Osteocyte (in vitro differentiated cells): ENCODE results near the gene PRKACA. TPM values are rescaled to one million over a fixed set of nuclear protein-coding genes. Genes with fewer than 3 reads are reported as not detected.
"Not testable (repeated sequence)": the region's sequence is repeated elsewhere in the genome, so short reads cannot be mapped to it uniquely, and the experiment has no call there.

Source experiments
- DNase-seq: peaks from one replicate; pipeline ENCODE4 v3.0.0; 2021; ENCODE audit warnings: mixed read lengths; ENCODE audit not compliant: unreplicated experiment; ENCODE audit errors: extremely low spot score
- H3K27ac Mint-ChIP-seq: one replicate; pipeline ENCODE4 v1.8.0; 2021; ENCODE audit warnings: mild to moderate bottlenecking, mixed read lengths; ENCODE audit not compliant: unreplicated experiment
- H3K27me3 Mint-ChIP-seq: one replicate; pipeline ENCODE4 v1.8.0; 2021; ENCODE audit warnings: mixed read lengths; ENCODE audit not compliant: unreplicated experiment
- H3K36me3 Mint-ChIP-seq: one replicate; pipeline ENCODE4 v1.8.0; 2021; ENCODE audit warnings: mixed read lengths; ENCODE audit not compliant: unreplicated experiment
- H3K4me1 Mint-ChIP-seq: one replicate; pipeline ENCODE4 v1.8.0; 2021; ENCODE audit warnings: mixed read lengths; ENCODE audit not compliant: unreplicated experiment
- H3K4me3 Mint-ChIP-seq: one replicate; pipeline ENCODE4 v1.8.0; 2021; ENCODE audit warnings: mild to moderate bottlenecking, moderate library complexity, mixed read lengths; ENCODE audit not compliant: unreplicated experiment
- H3K9me3 Mint-ChIP-seq: one replicate; pipeline ENCODE4 v1.8.0; 2021; ENCODE audit warnings: mixed read lengths; ENCODE audit not compliant: unreplicated experiment
- CTCF ChIP-seq: fragments of 200-600 bp; sonication (generic); IDR thresholded peaks from 2 replicates; pipeline ENCODE4 v1.5.0; 2021; ENCODE audit warnings: antibody characterized with exemption, mild to moderate bottlenecking, moderate library complexity
- total RNA-seq: library from RNA; stranded (reverse); gene quantifications from 2 replicates; pipeline ENCODE4 v1.2.1, GENCODE V29; 2021

Gene PRKACA
- total RNA-seq, 1 donor from 2014 or later, result 115 TPM

DNA sequence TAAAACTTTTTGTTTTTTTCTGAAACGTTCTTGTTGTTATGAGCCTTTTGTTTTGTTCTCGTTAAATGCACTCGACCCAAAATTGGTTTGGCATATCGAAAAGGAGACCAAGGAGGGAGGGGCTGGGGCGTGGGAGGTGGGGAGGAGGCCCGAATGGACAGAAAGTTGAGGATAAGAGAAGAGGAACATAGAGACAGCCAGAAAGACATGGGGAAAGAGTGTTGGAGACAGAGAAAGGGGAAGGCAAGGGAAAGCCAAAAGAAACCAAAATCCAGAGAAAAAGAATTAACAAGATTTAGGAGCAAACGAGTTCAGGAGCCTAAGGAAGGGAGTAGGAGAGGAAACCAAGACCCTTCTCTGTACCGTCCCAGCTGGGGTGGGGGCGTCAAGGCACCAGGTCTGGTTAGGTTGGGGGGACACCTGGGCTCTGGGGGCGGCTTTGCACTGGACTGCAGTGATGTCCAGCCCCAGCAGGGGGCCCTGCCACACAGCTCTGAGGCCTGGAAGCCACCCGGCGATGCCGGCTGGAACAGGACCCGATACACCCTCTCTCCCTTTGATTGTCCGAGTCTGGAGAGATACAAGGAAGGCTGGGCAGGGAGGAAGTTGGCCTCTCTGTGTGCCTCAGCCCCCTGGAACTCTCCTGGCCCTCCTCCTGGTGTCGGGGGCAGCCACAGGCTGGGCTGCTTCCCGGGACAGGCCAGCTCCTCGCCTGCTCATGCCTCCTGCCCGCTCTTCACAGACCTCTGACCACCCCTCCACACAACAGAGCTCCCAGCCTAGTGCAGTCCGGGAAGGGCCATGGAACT, 30.4 kb upstream of the PRKACA start:
- no peak overlapping the region for H3K4me3 Mint-ChIP-seq
- H3K36me3 Mint-ChIP-seq, result peaks cover 5% of the 10 kb centered on the region
- H3K4me1 Mint-ChIP-seq, result peaks cover 28% of the 10 kb centered on the region
- no peaks in the 10 kb centered on the region for H3K9me3 Mint-ChIP-seq
- TF ChIP-seq CTCF, result peak; percentile 75
- H3K27me3 Mint-ChIP-seq, result no peaks in the 10 kb centered on the region
- H3K27ac Mint-ChIP-seq, result peak overlapping the region; percentile 60
- no peak for DNase-seq

DNA sequence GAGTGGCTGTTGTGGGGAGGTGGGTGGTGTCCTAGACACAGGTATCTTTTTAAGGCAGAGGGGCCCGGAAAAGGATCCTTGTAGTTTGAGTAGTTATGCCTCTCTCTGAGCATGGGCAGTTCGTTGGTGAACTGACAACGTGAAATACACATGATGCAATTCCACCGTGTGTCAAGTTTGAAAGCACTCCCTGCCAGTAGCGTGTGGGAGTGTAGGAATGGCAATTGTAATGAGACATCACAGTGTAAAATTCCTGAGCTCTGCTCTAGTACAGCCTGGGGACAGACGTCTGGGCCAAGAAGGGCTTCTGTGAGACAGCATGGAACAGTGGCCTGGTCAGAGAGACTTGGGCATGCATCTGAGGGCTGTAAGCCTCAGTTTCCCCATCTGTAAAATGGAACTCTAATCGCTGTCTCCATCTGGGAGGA, 29.2 kb upstream of the PRKACA start:
- Mint-ChIP-seq H3K4me3 (no peak overlapping the region), H3K27me3 (no peaks in the 10 kb centered on the region), H3K27ac (peak overlapping the region; percentile 64), H3K4me1 (peaks cover 28% of the 10 kb centered on the region), H3K9me3 (no peaks in the 10 kb centered on the region), H3K36me3 (peaks cover 2% of the 10 kb centered on the region)
- no peak for DNase-seq
- TF ChIP-seq CTCF, result no peak

- not testable (repeated sequence) for DNase-seq, H3K9me3 Mint-ChIP-seq, H3K36me3 Mint-ChIP-seq, H3K27me3 Mint-ChIP-seq, H3K4me3 Mint-ChIP-seq
- H3K27ac Mint-ChIP-seq, result peak overlapping the region; percentile 57
- peaks cover 28% of the 10 kb centered on the region for H3K4me1 Mint-ChIP-seq
Observed at GRCh38 chr19:14146169-14146568, 28.6 kb upstream of the PRKACA start.

- Mint-ChIP-seq H3K4me3 (no peak overlapping the region), H3K36me3 (no peaks in the 10 kb centered on the region), H3K27ac (peak overlapping the region; percentile 24), H3K27me3 (no peaks in the 10 kb centered on the region), H3K4me1 (peaks cover 30% of the 10 kb centered on the region), H3K9me3 (no peaks in the 10 kb centered on the region)
- DNase-seq, result no peak
- no peak for TF ChIP-seq CTCF
Observed at GRCh38 chr19:14145381-14145780, 27.8 kb upstream of the PRKACA start.

DNA sequence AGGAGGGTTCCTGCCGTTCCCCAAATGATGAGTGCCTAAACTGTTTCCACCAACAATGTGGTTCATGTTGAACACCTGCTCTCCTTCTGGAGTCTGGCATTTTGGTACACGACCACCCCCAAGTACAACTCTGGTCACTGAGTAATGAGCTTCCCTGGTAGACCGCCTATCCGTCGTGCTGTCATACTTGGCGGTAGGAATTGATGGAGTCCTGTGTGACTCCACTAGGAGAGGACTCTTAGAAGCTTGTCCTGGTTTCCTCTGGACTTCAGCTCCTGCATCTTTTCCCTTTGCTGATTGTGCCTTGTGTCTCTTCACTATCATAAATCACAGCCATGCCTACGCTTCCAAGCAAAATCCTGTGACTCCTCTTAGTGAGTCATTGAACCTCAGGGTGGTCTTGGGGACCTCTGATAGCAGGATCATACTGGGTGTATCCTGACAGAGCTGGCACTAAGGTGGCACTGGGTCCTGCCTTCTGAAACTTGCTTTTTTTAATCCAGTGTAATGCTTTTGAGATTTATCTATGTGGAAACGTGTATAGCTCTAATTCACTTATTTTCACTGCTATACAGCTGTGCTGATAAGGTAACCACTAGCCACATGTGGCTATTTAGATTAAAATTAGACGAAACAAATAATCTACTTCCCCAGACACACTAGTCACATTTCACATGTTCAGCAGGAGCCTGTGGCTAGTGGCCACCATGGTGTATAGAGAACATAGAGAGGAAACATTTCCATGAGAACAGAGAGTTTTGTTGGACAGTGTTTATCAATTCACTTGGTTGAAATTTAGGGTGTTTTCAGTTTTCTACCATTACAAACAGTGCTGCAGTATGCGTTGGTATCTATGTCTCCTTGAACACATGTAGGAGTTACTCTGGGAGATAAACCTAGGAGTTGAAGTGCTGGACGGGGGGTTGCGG, 25.0 kb upstream of the PRKACA start:
- Mint-ChIP-seq H3K36me3 (no peaks in the 10 kb centered on the region), H3K27me3 (no peaks in the 10 kb centered on the region), H3K27ac (no peak overlapping the region), H3K4me1 (peaks cover 41% of the 10 kb centered on the region), H3K4me3 (no peak overlapping the region), H3K9me3 (no peaks in the 10 kb centered on the region)
- no peak for TF ChIP-seq CTCF
- no peak for DNase-seq
